Smooth muscle cell of the brain vasculature (primary cell): ENCODE data around the gene IQCN.

ENCODE experiments used
- DNase-seq: peaks from one replicate; pipeline ENCODE4 v3.0.0-alpha.2; 2012; ENCODE audit warnings: low read depth, low spot score

The IQCN gene

GRCh38 chr19:18233224-18233825 lies 40.9 kb downstream of the IQCN start:
- DNase-seq, result no peak

GRCh38 chr19:18232540-18233223 lies 41.6 kb downstream of the IQCN start:
- no peak for DNase-seq

GRCh38 chr19:18231775-18232174 lies 42.5 kb downstream of the IQCN start:
- no peak for DNase-seq

GRCh38 chr19:18230941-18231734 lies 43.1 kb downstream of the IQCN start:
- no peak for DNase-seq

GRCh38 chr19:18229915-18230314 lies 44.3 kb downstream of the IQCN start:
- no peak for DNase-seq

GRCh38 chr19:18229474-18229873 lies 44.8 kb downstream of the IQCN start:
- DNase-seq, result no peak

- DNase-seq, result no peak
These were observed 46.4 kb downstream of the IQCN start for GRCh38 chr19:18227781-18228271.

- DNase-seq, result no peak
These were observed 47.1 kb downstream of the IQCN start for GRCh38 chr19:18226956-18227780.

- no peak for DNase-seq
These were observed 48.4 kb downstream of the IQCN start, which contains the start of gene PDE4C for GRCh38 chr19:18225702-18226468. PDE4C (minus strand) TSS chr19:18226438; CDS start chr19:18226415, 23 bp downstream.

- DNase-seq, result no peak
These were observed 48.9 kb downstream of the IQCN start for GRCh38 chr19:18225355-18225701.

GRCh38 chr19:18224525-18225354 lies 49.5 kb downstream of the IQCN start:
- peak; percentile 99 for DNase-seq

- no peak for DNase-seq
These were observed 50.3 kb downstream of the IQCN start for GRCh38 chr19:18223860-18224524.

GRCh38 chr19:18221815-18222725 lies 52.2 kb downstream of the IQCN start:
- DNase-seq, result no peak

- DNase-seq, result no peak
These were observed 53.5 kb downstream of the IQCN start for GRCh38 chr19:18220632-18221275.

- DNase-seq, result no peak
These were observed 54.2 kb downstream of the IQCN start for GRCh38 chr19:18219911-18220631.

- DNase-seq, result no peak
These were observed 55.7 kb downstream of the IQCN start for GRCh38 chr19:18218600-18218999.

- DNase-seq, result no peak
These were observed 56.1 kb downstream of the IQCN start for GRCh38 chr19:18218159-18218558.
